GM23338 (cell line): ENCODE results near the gene ACOT8.

Experiments
- CREB1 ChIP-seq: fragments of 250-450 bp; sonication (Bioruptor Pico); IDR thresholded peaks from 2 replicates; pipeline ENCODE4 v1.5.0; 2020; ENCODE audit warnings: low read depth, mild to moderate bottlenecking, moderate library complexity
- CTCF ChIP-seq, 2 experiments: fragments of 200-600 bp in 1 of 2; sonication (generic) in 1 of 2; conservative IDR thresholded peaks; 2 replicates each; pipeline versions ENCODE4 v1.5.1 to v1.6.1; 2016 to 2017; ENCODE audit warnings: antibody characterized with exemption in 2 of 2, low read depth in 2 of 2, mild to moderate bottlenecking in 2 of 2, moderate library complexity in 1 of 2
- EZH2 ChIP-seq: fragments of 200-600 bp; sonication (generic); IDR thresholded peaks from one replicate; pipeline ENCODE4 v1.8.0; 2017; ENCODE audit warnings: antibody characterized with exemption, mild to moderate bottlenecking, low read depth; ENCODE audit not compliant: unreplicated experiment
- EZH2phosphoT487 ChIP-seq: fragments of 200-600 bp; sonication (generic); IDR thresholded peaks from one replicate; pipeline ENCODE4 v1.8.1; 2018; ENCODE audit warnings: antibody characterized with exemption; ENCODE audit not compliant: unreplicated experiment
- JUNB ChIP-seq: IDR thresholded peaks from one replicate; pipeline ENCODE4 v1.6.1; 2016; ENCODE audit warnings: antibody characterized with exemption; ENCODE audit not compliant: unreplicated experiment
- NANOG ChIP-seq: IDR thresholded peaks from 2 replicates; pipeline ENCODE4 v1.6.1; 2016; ENCODE audit warnings: antibody characterized with exemption, borderline replicate concordance
- POLR2AphosphoS5 ChIP-seq: IDR thresholded peaks from 2 replicates; pipeline ENCODE4 v1.6.1; 2016; ENCODE audit warnings: antibody characterized with exemption, low read depth
- REST ChIP-seq: IDR thresholded peaks from one replicate; pipeline ENCODE4 v1.6.1; 2018; ENCODE audit warnings: antibody characterized with exemption; ENCODE audit not compliant: unreplicated experiment

- TF ChIP-seq CTCF (conservative IDR thresholded peaks at IDR 0.05; ENCODE audit: low read depth in 2 of 2) (no peak), EZH2 (no peak), POLR2AphosphoS5 (no peak), JUNB (no peak), CREB1 (CRISPR knock-in tag) (no peak), REST (no peak), NANOG (no peak), EZH2phosphoT487 (no peak)
Measured at GRCh38 chr20:45874576-45874975, 17.4 kb upstream of the ACOT8 start.
